NCI-H187 (cell line): ENCODE measurements around the gene YWHAQ.
"Not testable (repeated sequence)": the region's sequence is repeated elsewhere in the genome, so short reads cannot be mapped to it uniquely, and the experiment has no call there.

Experiments
- DNase-seq, 2 experiments: peaks; one replicate each; lab custom pipeline; 2025; lab: John Stamatoyannopoulos, UW

Gene YWHAQ

GRCh38 chr2:9594366-9595054, 36.3 kb downstream of the YWHAQ start:
- no peak for DNase-seq

- DNase-seq: no peak
These were observed 36.9 kb downstream of the YWHAQ start for GRCh38 chr2:9593925-9594324.

DNA sequence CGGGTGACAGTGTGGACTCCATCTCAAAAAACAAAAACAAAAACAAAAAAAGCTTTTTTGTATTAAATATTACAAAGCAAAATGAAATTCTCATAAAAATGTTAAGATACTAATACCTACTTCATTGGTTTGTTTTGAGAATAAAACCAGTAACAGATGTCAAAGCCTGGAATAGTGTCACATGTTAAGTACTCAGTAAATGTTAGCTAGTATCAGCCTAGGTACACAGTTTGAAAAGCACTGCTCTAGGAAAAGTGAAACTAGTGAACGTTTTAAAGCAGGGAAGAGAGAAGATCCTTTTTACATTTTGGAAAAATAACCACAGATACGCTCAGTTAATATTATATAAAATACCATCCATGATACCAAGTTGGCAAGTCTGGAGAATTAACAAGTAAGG, 38.1 kb downstream of the YWHAQ start:
- no peak for DNase-seq

DNA sequence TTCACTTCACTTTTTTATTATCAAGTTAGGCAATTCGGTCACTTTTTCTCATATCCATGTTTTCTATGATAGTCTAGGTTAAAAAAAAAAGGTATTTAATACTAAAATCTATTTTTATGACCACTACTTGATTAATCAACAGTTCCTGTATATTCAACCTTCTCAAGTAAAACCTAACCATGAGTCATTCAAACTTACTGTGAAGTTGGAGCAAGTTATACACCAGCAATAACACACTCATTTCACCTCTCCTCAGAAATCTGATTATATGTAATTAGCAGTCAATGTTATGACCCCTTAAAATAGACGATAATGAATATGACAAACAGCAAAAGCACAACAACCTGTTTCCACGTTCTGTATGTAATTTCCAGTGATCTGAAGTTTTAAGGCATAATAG, 40.2 kb downstream of the YWHAQ start:
- DNase-seq: no peak

GRCh38 chr2:9586465-9586864, 44.3 kb downstream of the YWHAQ start:
- DNase-seq: no peak

DNA sequence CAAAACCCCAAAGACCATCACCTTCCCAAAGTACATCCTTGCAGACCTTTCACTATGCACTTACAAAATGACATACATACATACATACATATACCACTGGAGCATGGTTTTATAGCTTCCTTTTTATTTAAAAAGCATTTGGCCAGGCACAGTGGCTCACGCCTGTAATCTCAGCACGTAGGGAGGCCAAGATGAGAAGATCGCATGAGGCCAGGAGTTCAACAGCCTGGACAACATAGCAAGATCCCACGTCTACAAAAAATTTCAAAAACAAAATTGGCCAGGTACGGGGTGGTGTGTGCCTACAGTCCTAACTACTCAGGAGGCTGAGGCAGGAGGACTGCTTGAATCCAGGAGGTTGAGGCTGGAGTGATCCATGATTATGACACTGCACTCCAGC, 45.3 kb downstream of the YWHAQ start:
- no peak for DNase-seq

- DNase-seq: not testable (repeated sequence)
These were observed 45.9 kb downstream of the YWHAQ start for GRCh38 chr2:9584902-9585301.

DNA sequence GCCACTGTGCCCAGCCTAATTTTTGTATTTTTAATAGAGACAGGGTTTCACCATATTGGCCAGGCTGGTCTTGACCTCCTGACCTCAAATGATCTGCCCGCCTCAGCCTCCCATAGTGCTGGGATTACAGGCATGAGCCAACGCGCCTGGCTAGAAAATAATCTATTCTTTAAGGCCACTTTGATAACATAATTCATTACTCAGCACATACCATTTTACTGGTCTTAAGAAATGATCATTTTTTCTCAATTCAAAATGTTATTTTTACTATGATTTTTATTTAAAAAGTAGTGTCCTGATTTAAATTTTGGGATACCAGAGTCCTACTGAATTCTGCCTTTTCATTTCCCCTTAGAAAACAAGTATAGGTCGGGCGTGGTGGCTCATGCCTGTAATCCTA, 48.2 kb downstream of the YWHAQ start:
- DNase-seq: no peak

GRCh38 chr2:9578467-9579235, 52.1 kb downstream of the YWHAQ start:
- no peak for DNase-seq

- no peak for DNase-seq
These were observed 56.5 kb downstream of the YWHAQ start for GRCh38 chr2:9574331-9574730.

GRCh38 chr2:9573840-9574239, 57.0 kb downstream of the YWHAQ start:
- DNase-seq: no peak

DNA sequence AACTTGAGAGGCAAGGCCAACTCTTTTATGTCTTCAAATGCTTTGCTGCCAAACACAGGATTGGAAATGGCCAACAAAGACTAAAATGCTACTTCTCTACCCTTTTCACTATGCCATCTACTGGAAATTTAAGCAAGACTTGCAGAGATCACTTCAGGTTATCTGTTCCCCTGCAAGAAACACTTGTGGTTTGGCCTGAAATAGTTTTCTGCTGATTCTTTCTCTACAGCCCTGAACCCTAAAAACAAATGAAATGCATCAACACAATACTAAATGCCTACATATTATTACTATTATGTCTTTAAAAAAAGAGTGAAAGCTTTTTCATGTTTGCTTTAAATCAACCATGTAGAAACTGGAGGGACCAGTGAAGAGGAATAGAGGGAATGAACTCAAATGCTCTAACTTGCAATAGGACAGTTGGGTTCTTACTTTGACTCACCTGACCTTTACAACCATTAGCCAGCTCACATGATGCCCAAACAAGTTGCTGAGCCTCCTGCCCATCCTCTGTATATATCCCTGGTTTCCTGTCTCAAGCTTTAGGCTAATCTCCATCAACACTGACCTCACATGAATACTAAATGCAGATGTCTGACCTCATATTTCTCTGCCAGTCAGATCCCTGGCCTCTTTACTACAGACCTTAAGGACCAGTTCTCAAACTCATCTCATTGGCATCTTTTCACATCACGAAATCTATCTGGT, 57.6 kb downstream of the YWHAQ start:
- DNase-seq: no peak

GRCh38 chr2:9570182-9571060, 60.4 kb downstream of the YWHAQ start:
- DNase-seq: no peak

DNA sequence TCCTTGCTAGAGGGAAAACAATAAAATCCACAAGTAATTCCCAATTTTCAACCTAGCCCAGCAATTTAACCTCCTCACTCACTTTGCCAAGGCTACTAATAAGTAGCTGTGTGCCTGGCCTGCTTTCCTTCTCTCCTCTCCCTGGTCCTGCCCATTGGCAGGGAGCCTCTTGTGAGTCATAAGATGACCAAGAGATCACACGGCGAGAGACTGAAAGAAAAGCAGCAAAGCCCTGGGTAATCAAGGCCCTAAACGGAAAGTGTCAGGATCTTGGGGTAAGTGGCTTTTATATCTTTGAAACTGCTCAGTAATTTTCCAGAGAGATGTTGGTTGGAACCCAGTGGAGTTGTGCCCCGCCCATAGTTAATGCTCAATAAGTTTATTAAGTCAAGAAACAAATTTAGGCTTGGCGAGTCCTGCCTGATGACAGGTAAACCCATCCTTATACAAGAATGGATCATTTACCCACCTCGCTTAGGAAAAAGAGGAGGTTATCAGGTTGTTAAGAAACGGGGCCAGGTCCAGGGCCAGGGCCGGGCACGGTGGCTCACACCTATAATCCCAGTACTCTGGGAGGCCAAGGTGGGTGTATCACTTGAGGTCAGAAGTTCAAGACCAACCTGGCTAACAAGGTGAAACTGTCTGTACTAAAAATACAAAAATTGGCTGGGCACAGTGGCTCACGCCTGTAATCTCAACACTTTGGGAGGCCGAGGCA, 65.2 kb downstream of the YWHAQ start:
- DNase-seq: no peak

DNA sequence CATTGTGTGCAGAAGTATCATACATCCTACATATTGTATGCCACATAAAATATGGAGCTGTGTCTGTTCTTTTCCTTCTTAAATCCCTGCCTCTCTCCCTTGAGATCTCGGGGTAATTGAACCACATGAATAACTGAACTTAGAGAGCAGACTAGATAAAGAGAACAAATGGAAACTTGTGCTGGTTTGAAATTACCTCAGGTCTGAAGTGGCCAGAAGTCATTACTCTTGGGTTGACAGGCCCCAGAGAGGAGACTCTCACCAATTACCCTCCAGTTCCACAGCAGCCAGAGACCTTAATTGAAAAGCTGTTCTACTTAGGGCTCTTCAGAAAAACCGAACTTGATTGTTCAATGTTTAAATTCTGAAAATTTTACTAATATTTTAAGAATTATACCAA, 70.2 kb downstream of the YWHAQ start:
- peak; percentile 43 to 75 for DNase-seq

DNA sequence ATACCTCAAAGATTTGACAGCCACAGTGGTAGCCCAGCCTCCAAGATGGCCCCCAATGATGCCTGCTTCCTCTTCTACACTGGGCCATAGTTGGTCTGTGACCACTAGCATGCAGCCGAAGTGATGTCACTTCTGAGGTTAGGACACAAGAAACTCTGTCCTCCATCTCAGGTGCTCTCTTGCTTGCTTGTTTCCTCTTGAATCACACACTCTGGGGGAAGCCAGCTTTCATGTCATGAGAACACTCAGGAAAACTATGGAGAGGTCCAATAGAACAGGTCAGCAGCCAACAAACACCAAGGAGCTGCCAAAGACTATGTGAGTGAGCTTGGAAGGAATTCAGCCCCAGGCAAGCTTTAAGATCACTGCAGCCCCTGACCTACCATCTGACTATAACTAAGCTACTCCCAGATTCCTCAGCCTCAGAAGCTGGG, 71.8 kb downstream of the YWHAQ start:
- no peak for DNase-seq

DNA sequence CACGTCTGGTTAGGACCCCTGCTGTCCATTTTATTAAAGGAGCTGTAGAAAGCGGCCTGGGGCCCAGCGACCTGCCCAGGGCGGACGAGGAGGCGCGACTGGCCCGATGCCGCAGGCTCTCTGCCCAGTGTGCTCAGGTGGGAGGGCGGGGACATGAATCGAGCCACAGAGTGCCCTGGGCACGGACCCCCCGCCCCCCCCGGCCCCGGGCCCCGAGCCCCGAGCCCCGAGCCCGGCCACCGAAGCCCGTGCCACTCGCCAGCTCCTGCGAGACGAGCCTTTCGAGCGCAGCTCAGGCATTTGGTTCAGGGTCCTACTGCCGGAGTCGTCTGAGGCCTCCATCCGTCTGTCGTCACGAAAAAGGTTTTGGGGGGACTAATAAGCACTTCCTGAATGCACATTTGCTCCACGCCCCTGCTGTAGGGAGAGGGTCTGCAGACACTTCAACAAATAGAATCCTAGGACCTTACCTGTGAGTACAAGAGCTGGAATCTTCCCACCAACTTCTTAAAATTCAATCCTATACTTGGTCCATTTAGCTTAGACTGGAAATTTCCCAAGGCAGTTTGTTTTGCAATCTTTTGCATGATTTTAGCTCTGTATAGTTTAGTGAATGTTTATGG, 74.6 kb downstream of the YWHAQ start:
- no peak for DNase-seq

DNA sequence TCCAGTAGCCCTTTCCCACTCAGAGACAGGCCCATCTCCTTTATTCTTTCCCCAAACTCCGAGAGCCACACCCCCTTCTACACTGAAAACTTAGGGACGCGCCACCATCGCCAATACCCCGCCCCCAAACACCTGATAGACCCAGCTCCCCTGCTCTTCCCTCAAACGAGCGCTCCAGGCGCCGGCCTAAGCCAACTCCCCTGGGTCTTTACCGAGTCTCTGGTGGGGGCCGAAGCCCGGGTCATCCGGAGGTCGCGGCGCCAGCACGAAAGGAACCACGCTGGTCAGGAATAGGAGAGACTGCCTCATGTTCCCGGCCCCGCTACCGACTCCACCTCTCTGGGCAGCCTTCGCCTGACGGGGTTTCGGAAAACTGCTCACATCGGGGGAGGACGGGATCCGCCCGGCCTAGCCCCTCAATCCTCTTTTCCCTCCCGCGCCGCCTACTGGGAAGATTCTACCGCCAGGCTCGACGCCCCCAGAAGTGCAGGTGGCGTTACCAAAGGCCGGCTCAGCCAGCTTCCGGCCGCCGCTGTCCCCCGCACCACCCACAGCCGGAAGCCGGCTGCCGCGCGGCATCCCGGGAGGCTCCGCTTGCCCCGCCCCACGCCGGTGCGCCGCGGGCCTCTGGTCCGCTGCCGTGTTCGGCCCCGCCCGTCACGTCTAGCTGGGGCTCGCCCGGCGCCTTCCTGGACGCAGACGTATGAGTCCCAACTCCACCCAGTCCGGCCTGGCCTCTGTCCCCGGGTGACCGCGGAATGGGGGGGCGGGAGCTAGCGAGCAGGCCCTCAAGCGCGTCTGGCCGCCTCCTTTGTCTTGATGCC, 75.3 kb downstream of the YWHAQ start, which contains the start of gene ADAM17:
Gene ADAM17 (minus strand): TSS at position 534 of the 824 bp plus-strand sequence. CDS start 225 bp downstream, at position 309.
- peak; percentile 95 to 96 for DNase-seq

DNA sequence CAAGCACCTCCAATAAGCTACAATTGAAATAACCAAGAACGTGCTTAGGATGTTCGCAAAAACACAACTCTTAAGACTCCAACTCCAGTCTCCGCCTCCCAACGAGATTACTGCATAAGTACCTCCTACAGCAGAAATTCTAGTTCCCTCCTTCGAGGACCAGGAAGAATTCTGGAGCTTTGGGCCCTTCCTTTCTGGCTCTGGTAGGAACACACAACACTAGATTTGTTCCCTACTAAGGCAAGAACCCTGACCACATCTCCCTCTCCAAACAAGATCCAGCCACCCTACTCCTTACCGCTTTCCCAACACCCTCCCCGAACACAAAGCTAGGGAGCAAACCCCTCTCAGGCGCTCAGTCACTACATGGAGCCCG, 75.9 kb downstream of the YWHAQ start:
- no peak for DNase-seq
